T-helper 9 cell (primary cell): ENCODE data around the gene CLDND2.
"Not testable (repeated sequence)": the region's sequence is repeated elsewhere in the genome, so short reads cannot be mapped to it uniquely, and the experiment has no call there.

Experiments used
- DNase-seq: peaks from one replicate; pipeline ENCODE4 v3.0.0-alpha.2; 2020
- total RNA-seq, 2 donors: gene quantifications; one replicate each; lab custom pipeline; 2026; lab: John Stamatoyannopoulos, UW

CLDND2 gene
- 0.56 to 0.72 reads per million in 2 donors for total RNA-seq

- no peak for DNase-seq
Observed at GRCh38 chr19:51368366-51369282, at the start of gene CLDND2. CLDND2 (minus strand) TSS chr19:51369003; CDS start chr19:51368577, 426 bp downstream.

- no peak for DNase-seq
Observed at GRCh38 chr19:51417810-51418157, 49.0 kb upstream of the CLDND2 start.

- DNase-seq, result no peak
Observed at GRCh38 chr19:51417107-51417809, 48.5 kb upstream of the CLDND2 start, which contains the start of gene SIGLEC10. SIGLEC10 (minus strand) TSS chr19:51417642; CDS start chr19:51417581, 61 bp downstream.

- not testable (repeated sequence) for DNase-seq
Observed at GRCh38 chr19:51416422-51416821, 47.6 kb upstream of the CLDND2 start.

- DNase-seq, result no peak
Observed at GRCh38 chr19:51415187-51415586, 46.4 kb upstream of the CLDND2 start.

- no peak for DNase-seq
Observed at GRCh38 chr19:51410950-51411748, 42.3 kb upstream of the CLDND2 start.

GRCh38 chr19:51407511-51408131 is 38.8 kb upstream of the CLDND2 start:
- no peak for DNase-seq

- DNase-seq, result no peak
Observed at GRCh38 chr19:51402117-51402516, 33.3 kb upstream of the CLDND2 start.

- not testable (repeated sequence) for DNase-seq
Observed at GRCh38 chr19:51399936-51400335, 31.1 kb upstream of the CLDND2 start.

- no peak for DNase-seq
Observed at GRCh38 chr19:51399231-51399630, 30.4 kb upstream of the CLDND2 start.

GRCh38 chr19:51398096-51398704 is 29.4 kb upstream of the CLDND2 start:
- DNase-seq, result no peak

- not testable (repeated sequence) for DNase-seq
Observed at GRCh38 chr19:51397453-51397852, 28.6 kb upstream of the CLDND2 start.

- no peak for DNase-seq
Observed at GRCh38 chr19:51396175-51396574, 27.4 kb upstream of the CLDND2 start.

- DNase-seq, result peak; percentile 74
Observed at GRCh38 chr19:51394050-51394836, 25.4 kb upstream of the CLDND2 start.

GRCh38 chr19:51392701-51393100 is 23.9 kb upstream of the CLDND2 start:
- no peak for DNase-seq

GRCh38 chr19:51391073-51391611 is 22.3 kb upstream of the CLDND2 start:
- DNase-seq, result no peak

GRCh38 chr19:51389143-51389542 is 20.3 kb upstream of the CLDND2 start:
- no peak for DNase-seq

- no peak for DNase-seq
Observed at GRCh38 chr19:51387924-51388389, 19.2 kb upstream of the CLDND2 start, which contains the start of gene LIM2. LIM2 (minus strand) TSS chr19:51387974; CDS start chr19:51387443, 531 bp downstream.

- DNase-seq, result no peak
Observed at GRCh38 chr19:51386882-51387520, 18.2 kb upstream of the CLDND2 start.

GRCh38 chr19:51382004-51382403 is 13.2 kb upstream of the CLDND2 start:
- no peak for DNase-seq
